GM18909 (cell line): ENCODE measurements around the gene GMPPA.
A peak's percentile ranks its signal among the peaks of the same experiment; 100 is the strongest.

Source experiments
- ATAC-seq: cut with Tn5 transposase; IDR thresholded peaks from one replicate; pipeline ENCODE4 v1.9.1; 2021; ENCODE audit warnings: mild to moderate bottlenecking; ENCODE audit not compliant: unreplicated experiment, poor library complexity

The GMPPA gene

GRCh38 chr2:219499555-219499954 lies 864 bp downstream of the GMPPA start:
- no peak for ATAC-seq

GRCh38 chr2:219500135-219500534 lies 1.4 kb downstream of the GMPPA start:
- ATAC-seq: no peak

GRCh38 chr2:219501849-219502248 lies 3.2 kb downstream of the GMPPA start:
- ATAC-seq: no peak

- ATAC-seq: no peak
Observed at GRCh38 chr2:219502618-219503017, 3.9 kb downstream of the GMPPA start.

- ATAC-seq: no peak
Observed at GRCh38 chr2:219505585-219505984, 6.9 kb downstream of the GMPPA start.

- no peak for ATAC-seq
Observed at GRCh38 chr2:219506153-219506801, 7.6 kb downstream of the GMPPA start.

- ATAC-seq: no peak
Observed at GRCh38 chr2:219506802-219507526, 8.3 kb downstream of the GMPPA start.

GRCh38 chr2:219507581-219508443 lies 9.1 kb downstream of the GMPPA start:
- ATAC-seq: no peak

- ATAC-seq: no peak
Observed at GRCh38 chr2:219508444-219508734, 9.7 kb downstream of the GMPPA start.

GRCh38 chr2:219508971-219509779 lies 10.5 kb downstream of the GMPPA start:
- peak; percentile 21 for ATAC-seq

GRCh38 chr2:219509780-219510511 lies 11.3 kb downstream of the GMPPA start:
- peak; percentile 55 for ATAC-seq

- no peak for ATAC-seq
Observed at GRCh38 chr2:219510512-219511135, 11.9 kb downstream of the GMPPA start.

- no peak for ATAC-seq
Observed at GRCh38 chr2:219511547-219512325, 13.0 kb downstream of the GMPPA start.

GRCh38 chr2:219512524-219513216 lies 14.0 kb downstream of the GMPPA start:
- ATAC-seq: no peak

- ATAC-seq: no peak
Observed at GRCh38 chr2:219513787-219514186, 15.1 kb downstream of the GMPPA start.

GRCh38 chr2:219514196-219514761 lies 15.6 kb downstream of the GMPPA start, which contains the start of gene ASIC4:
Gene ASIC4, plus strand, starts transcription at chr2:219514482. Its CDS starts 243 bp downstream, at chr2:219514725.
- no peak for ATAC-seq

GRCh38 chr2:219514836-219515235 lies 16.1 kb downstream of the GMPPA start:
- no peak for ATAC-seq
